ENCODE measurements around the gene AARS1. TPM values are rescaled to one million over a fixed set of nuclear protein-coding genes. Genes with fewer than 3 reads are reported as not detected.
"Not testable (repeated sequence)": the region's sequence is repeated elsewhere in the genome, so short reads cannot be mapped to it uniquely, and the experiment has no call there.

Gene AARS1
- total RNA-seq, 1 experiment from 2014 or later: 180 TPM

- H3K27ac ChIP-seq: no peak overlapping the region
- H4K20me1 ChIP-seq (ENCODE audit: insufficient read depth): peaks cover 57% of the 10 kb centered on the region
- ChIA-PET CTCF (no interaction called here), POLR2A (ENCODE audit: unreplicated experiment) (no interaction called here)
- intact Hi-C loops (cut with micrococcal nuclease; ENCODE audit: unreplicated experiment): no loop called here
- peak; percentile 65 for TF ChIP-seq CTCF (conservative IDR thresholded peaks at IDR 0.05)
- no peak for TF ChIP-seq EZH2 (IDR thresholded peaks at IDR 0.05; ENCODE audit: low read depth)
- no peak overlapping the region for H3K4me2 ChIP-seq
- H3K4me1 ChIP-seq (replicated peaks; ENCODE audit: insufficient read depth): no peaks in the 10 kb centered on the region
- no peaks in the 10 kb centered on the region for H3K9me2 ChIP-seq (ENCODE audit: insufficient read depth)
- peaks cover 65% of the 10 kb centered on the region for H3K36me3 ChIP-seq (ENCODE audit: low read depth)
- no peak for DNase-seq
- peaks cover 5% of the 10 kb centered on the region; the same call in 1 of the 2 replicates for H3K79me2 ChIP-seq (ENCODE audit: low read depth)
- no peaks in the 10 kb centered on the region for H3K9me3 ChIP-seq (ENCODE audit: insufficient read depth, low read depth)
- no peaks in the 10 kb centered on the region for H3K27me3 ChIP-seq (ENCODE audit: insufficient read depth, low read depth)
- no peak overlapping the region for H3K4me3 ChIP-seq
- BruUV-seq (replicated peaks): no TSS peak
- H3F3A ChIP-seq (ENCODE audit: insufficient read depth, low read depth): peaks cover 24% of the 10 kb centered on the region
- no peak overlapping the region for H2AFZ ChIP-seq
These were observed 21.8 kb downstream of the AARS1 start for GRCh38 chr16:70267516-70267915.

- H2AFZ ChIP-seq; intact Hi-C loops (cut with micrococcal nuclease; ENCODE audit: unreplicated experiment); H3K4me3 ChIP-seq; H3K27me3 ChIP-seq (ENCODE audit: insufficient read depth, low read depth); DNase-seq; BruUV-seq (replicated peaks); H3K4me2 ChIP-seq; H3K4me1 ChIP-seq (replicated peaks; ENCODE audit: insufficient read depth); H3K27ac ChIP-seq; H3K79me2 ChIP-seq (ENCODE audit: low read depth); H3K9me2 ChIP-seq (ENCODE audit: insufficient read depth); H3K9me3 ChIP-seq (ENCODE audit: insufficient read depth, low read depth); CTCF ChIA-PET: not testable (repeated sequence)
- peaks cover 38% of the 10 kb centered on the region; the same call in 1 of the 2 replicates for H3F3A ChIP-seq (ENCODE audit: insufficient read depth, low read depth)
- POLR2A ChIA-PET (ENCODE audit: unreplicated experiment): interaction anchor here (0.6 kb wide), 1 partner anchor 533 kb away, joined by 5 read pairs; no protein-coding TSS in a partner anchor
- peaks cover 51% of the 10 kb centered on the region for H3K36me3 ChIP-seq (ENCODE audit: low read depth)
- peaks cover 79% of the 10 kb centered on the region for H4K20me1 ChIP-seq (ENCODE audit: insufficient read depth)
These were observed 29.4 kb downstream of the AARS1 start for GRCh38 chr16:70259903-70260302.

GRCh38 chr16:70258946-70259345, 30.4 kb downstream of the AARS1 start:
- intact Hi-C loops (cut with micrococcal nuclease; ENCODE audit: unreplicated experiment): no loop called here
- Histone ChIP-seq H3K4me2 (no peak overlapping the region), H3K9me3 (ENCODE audit: insufficient read depth, low read depth) (no peaks in the 10 kb centered on the region), H3K36me3 (ENCODE audit: low read depth) (peaks cover 54% of the 10 kb centered on the region), H3F3A (ENCODE audit: insufficient read depth, low read depth) (peaks cover 46% of the 10 kb centered on the region), H3K79me2 (ENCODE audit: low read depth) (no peaks in the 10 kb centered on the region; the same call in 1 of the 2 replicates), H2AFZ (no peak overlapping the region), H3K27ac (no peak overlapping the region), H3K27me3 (ENCODE audit: insufficient read depth, low read depth) (no peaks in the 10 kb centered on the region), H3K9me2 (ENCODE audit: insufficient read depth) (no peaks in the 10 kb centered on the region), H3K4me1 (replicated peaks; ENCODE audit: insufficient read depth) (no peaks in the 10 kb centered on the region), H4K20me1 (ENCODE audit: insufficient read depth) (peaks cover 81% of the 10 kb centered on the region), H3K4me3 (no peak overlapping the region)
- no peak for DNase-seq
- BruUV-seq (replicated peaks): no TSS peak
- CTCF ChIA-PET: interaction anchor here (0.6 kb wide), 1 partner anchor 104 kb away, joined by 3 read pairs; no protein-coding TSS in a partner anchor
- TF ChIP-seq CTCF (conservative IDR thresholded peaks at IDR 0.05): no peak
- TF ChIP-seq EZH2 (IDR thresholded peaks at IDR 0.05; ENCODE audit: low read depth): no peak
- POLR2A ChIA-PET (ENCODE audit: unreplicated experiment): no interaction called here

- Histone ChIP-seq H3K79me2 (ENCODE audit: low read depth) (no peaks in the 10 kb centered on the region; the same call in 1 of the 2 replicates), H4K20me1 (ENCODE audit: insufficient read depth) (peaks cover 82% of the 10 kb centered on the region), H3K4me3 (no peak overlapping the region), H3K27me3 (ENCODE audit: insufficient read depth, low read depth) (no peaks in the 10 kb centered on the region), H3K36me3 (ENCODE audit: low read depth) (peaks cover 56% of the 10 kb centered on the region), H3K4me2 (no peak overlapping the region), H2AFZ (no peak overlapping the region), H3K9me2 (ENCODE audit: insufficient read depth) (no peaks in the 10 kb centered on the region), H3K9me3 (ENCODE audit: insufficient read depth, low read depth) (no peaks in the 10 kb centered on the region), H3F3A (ENCODE audit: insufficient read depth, low read depth) (peaks cover 51% of the 10 kb centered on the region), H3K4me1 (replicated peaks; ENCODE audit: insufficient read depth) (no peaks in the 10 kb centered on the region), H3K27ac (no peak overlapping the region)
- POLR2A ChIA-PET (ENCODE audit: unreplicated experiment): no interaction called here
- CTCF ChIA-PET: no interaction called here
- TF ChIP-seq CTCF (conservative IDR thresholded peaks at IDR 0.05) (no peak), EZH2 (IDR thresholded peaks at IDR 0.05; ENCODE audit: low read depth) (no peak)
- BruUV-seq (replicated peaks): no TSS peak
- intact Hi-C loops (cut with micrococcal nuclease; ENCODE audit: unreplicated experiment): no loop called here
- no peak for DNase-seq
These were observed 31.2 kb downstream of the AARS1 start for GRCh38 chr16:70258065-70258464.
